Germinal center (tissue), 1 donor: Measurements from ENCODE around the gene SMAD3.
"Not testable (repeated sequence)": the region's sequence is repeated elsewhere in the genome, so short reads cannot be mapped to it uniquely, and the experiment has no call there.

Experiments
- DNase-seq: peaks from one replicate; pipeline ENCODE4 v3.0.0; 2012; ENCODE audit warnings: mixed read lengths, low spot score

The SMAD3 gene

DNA sequence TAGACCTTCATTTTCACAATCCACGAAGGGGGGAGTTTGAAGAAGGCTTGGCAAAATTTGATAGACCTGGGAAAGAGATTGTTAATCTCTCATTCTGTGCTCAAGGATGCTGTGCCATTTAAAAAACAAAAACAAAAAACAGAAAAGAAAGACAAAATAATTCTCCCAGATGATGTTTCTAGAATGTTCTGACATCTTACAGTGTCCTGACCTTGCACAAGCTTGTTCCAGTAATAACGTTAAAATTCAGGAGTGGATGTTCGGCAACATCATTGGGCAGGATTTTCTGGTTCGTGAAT lies 79.9 kb downstream of the SMAD3 start:
- no peak for DNase-seq

DNA sequence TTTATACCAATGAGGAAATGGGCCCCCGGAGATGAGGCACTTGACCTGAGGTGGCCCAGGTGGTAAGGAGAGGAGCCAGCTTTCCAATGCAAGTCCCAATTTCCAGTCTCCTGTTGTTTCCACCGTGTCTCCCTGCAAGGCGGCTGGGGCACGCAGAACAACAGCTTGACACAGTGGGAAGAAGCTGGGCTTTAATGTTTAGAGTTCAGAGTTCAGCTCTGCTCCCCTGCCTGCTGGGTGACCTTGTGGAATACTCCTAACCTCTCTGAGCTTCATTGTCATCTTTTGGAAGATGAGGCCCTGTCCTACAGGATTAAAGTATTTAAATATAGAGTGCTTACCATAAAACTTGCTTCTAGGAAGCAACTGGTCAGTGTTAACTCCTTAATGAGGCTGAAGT lies 80.3 kb downstream of the SMAD3 start:
- DNase-seq: no peak

DNA sequence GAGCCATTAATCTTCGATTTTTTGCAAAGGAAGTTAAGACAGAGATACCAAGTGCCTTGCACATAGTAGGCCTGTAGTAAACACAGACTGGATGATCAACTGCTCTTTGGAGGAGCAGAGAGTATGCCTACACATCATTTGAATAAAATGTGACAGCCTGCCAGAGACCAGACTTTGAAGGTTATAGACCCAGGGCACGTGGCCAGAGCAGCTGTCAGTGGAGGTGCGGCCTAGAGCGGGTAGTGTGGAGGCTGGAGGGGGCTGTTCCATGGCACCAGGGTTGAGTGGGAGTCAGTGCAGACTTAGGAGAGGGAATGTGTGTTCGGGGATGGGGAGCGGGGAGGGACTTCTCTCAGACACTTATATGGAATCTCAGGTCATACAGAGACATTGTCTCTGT lies 80.8 kb downstream of the SMAD3 start:
- no peak for DNase-seq

DNA sequence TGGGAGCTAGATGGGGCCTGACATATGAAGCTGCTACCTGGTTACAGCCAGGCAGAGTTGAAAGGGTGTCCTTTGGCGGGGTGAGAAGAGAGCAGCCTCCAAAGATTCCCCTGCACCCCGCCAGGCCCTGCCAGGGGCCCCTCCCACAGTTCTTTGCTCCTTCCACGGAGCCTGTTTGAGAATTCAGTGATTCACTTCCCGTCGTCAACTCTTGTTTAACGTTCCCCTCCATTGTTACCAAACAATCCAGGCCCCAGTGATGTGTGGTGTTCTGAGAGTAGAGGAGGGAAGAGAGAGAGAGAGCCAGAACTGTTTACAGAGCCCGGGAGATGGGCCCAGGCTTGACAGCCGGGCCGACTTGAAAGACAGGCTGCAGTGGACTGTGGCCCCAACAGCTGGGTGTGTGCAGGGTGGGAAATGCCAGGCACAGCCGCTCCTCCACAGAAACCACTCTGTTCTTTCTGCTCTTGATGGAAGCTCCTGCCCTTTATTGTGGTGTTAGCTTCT lies 81.5 kb downstream of the SMAD3 start:
- DNase-seq: no peak

DNA sequence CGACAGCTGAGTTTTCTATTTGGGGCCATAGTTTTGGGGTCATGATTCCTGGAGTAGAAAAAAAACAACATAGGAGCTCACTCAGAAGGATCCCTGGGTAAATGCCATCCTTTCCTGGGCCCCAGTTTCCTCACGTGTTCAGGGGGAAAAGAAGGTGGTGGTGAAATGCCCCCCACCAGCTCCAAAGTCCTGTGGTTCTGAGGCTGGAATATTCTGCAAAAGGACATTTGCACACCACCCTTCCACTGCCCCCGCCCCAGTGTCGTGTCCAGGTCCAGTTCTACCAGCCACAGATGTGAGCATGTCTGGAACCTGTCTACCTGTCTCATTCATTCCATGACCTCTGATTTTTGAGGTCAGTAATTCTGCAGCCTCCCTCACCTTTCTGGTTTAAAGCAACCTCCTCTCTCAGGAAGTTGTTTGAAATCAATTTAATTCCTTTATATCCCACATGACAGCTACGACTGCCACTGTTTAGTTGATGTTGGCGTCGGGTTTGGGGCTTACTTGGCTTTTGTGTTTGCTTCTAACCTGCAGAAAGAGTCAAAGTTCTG lies 82.1 kb downstream of the SMAD3 start:
- no peak for DNase-seq

DNA sequence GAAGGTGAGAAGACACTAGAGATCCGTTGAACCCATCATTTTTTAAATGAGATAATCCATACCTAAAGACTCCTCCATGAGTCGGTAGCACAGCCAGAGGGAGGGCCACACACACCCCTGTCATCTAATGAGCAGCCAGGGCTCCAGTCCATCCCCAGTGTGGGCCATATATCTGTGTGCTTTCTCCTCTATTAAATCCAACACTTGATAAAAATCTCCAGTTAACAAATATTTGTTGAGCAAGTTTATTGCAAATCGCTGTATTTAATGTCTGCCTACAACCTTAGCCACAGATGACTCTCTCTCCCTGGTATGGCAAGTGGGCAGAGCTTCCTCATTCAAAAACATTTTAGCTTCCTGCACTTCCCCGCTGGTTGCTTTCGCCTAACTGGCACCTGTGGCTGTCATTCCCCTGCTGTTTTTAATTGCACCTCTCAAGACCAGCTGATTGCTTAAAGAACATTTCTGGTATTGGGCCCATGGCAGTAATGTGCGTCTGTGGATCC lies 82.8 kb downstream of the SMAD3 start:
- DNase-seq: no peak

DNA sequence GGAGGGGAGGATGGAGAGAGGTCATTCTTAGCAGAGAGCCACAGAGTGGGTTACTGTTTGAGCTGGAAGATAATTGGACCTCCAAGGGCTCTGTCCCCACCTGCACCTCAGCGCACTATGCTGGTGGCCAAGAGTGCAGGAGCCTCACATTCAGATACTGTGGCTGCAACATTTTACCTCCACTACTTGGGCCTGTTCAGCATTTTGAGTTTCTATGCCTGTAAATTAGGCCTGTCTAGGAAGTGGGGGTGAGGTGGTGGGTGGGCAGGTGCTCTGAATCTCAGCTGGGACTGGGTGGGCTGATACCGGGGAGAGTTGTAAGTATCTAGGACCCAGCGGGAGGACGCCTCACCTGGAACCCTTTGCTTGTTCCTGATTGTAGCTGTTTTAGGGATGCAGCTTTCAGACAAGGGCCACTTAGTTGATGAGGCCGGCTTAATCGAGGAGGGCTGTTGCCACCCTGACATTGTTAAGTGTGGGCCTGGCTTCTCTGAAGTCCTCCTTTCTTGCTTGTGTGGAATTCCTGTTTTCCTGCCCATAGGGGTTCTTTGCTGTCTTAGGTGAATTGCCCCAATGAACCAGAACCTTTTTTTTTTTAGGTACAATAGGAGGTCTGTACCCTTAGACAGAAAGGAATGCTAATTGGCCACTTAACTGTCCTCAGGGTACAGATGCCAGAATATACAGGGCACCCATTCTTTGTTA lies 83.8 kb downstream of the SMAD3 start:
- no peak for DNase-seq

DNA sequence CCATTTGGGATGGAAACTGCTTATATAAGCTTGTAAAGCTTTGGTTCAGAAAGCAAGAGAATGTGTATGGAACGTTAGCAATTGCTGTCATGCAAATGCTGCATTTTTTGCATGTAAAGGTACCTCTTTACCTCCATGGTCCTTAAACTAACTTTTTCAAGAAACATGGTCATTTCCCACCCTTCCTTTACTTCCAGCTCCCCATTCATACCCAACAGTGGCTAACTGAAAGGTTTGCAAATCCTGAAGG lies 84.3 kb downstream of the SMAD3 start:
- DNase-seq: no peak

DNA sequence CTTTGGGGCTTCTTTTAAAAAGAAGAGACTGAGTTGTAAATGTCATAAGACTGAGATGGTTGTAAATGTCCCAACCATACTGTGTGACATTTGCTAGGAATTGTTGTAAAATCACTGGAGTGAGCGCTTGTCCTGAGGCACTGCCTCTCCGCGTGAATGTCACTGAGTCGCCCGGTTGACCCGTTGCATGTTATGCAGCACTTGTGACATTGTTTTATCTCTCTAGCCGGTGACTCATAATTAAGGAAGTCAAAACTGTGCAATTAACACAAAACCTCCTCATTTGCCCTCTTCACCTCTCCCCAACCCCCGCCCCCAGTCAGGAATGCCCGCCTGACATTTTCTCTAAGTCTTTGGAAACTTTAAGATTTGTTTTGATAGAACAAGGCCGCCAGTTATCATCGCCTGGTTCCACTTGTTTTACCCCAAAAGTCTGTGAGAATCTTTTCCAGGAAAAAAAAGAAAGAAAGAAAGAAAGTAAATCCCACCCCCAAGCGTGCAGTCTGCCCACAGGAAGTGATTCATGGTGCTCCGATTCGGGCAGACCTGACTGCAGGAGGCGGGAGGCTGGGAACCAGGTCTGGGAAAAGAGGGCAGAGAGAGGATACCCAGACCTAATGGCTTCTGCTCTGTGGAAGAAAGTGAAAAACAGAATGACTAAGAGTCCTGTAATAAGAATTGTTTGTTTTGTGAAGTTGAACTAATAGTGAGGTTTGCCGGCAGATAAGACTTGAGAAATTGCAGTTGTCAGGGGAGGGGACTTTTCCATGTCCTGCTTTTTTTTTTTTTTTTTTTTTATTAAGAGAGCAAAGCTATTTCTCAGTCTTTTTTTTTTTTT lies 84.8 kb downstream of the SMAD3 start:
- no peak for DNase-seq

DNA sequence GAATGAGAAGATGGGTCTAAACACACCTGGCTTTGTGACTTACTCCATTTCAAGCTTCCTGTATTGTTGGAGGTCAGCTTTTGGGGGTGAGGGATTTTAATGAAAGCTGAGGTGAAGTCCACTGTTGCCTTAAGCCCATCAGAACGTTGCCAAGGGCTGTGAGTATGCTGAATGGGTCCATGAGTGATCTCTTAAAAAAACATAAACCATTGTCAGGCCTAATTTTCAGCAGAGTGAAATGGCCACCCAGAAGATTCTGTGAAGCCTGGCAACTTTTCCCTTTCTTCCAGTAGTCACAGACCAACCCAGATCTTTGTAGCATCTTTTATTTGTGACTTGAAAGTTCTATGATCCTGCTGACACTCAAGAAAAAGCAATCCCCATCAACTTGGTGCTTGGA lies 87.0 kb downstream of the SMAD3 start:
- DNase-seq: no peak

DNA sequence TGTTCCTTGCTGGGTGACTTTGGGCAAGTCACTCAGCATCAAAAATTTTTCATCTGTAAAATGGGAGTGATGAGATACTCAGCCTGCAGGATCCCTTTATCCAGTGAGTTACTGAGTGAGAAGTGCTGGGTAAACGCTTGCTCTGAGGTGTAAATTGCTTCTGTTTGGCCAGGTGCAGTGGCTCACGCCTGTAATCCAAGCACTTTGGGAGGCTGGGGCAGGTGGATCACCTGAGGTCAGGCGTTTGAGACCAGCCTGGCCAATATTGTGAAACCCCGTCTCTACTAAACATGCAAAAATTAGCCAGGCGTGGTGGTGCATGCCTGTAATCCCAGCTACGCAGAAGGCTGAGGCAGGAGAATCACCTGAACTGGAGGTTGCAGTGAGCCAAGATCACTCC lies 87.6 kb downstream of the SMAD3 start:
- not testable (repeated sequence) for DNase-seq

DNA sequence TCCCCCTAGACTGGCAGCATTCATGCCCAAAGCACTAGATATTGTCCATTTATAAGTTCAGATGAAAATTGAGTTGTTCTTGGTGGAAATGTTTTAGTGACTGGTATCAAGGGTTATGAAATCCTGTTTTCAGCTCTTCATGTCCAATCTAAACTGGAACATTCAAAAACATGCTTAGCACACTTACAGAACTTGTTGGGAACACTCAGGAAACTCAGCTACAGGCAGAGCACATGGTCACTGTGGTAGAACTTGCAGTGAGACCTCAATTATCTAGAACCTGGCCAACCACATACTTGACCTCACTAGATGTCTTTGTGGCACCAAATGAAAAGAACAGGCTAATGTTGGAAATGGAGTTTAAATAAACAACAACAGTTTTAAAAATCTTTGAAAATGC lies 88.8 kb downstream of the SMAD3 start:
- no peak for DNase-seq

DNA sequence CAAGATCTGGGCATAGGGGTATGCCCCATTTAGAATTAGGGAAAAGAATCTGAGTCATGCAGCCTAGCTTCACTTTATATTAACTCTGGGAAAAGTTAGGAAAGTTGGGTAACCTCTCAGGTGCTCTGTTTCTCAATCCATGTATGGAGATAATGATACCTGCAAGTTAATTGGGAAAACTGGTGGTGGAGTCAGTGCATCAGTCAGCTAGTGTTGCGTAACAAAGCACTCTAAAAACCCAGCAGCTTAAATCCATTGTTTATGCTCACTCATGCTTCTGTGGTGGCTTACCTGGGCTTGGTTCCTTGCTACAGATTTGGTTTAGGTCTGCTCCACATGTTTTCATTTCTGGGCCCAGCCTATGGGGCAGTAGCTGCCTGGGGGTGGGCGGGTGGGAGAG lies 91.0 kb downstream of the SMAD3 start:
- no peak for DNase-seq

DNA sequence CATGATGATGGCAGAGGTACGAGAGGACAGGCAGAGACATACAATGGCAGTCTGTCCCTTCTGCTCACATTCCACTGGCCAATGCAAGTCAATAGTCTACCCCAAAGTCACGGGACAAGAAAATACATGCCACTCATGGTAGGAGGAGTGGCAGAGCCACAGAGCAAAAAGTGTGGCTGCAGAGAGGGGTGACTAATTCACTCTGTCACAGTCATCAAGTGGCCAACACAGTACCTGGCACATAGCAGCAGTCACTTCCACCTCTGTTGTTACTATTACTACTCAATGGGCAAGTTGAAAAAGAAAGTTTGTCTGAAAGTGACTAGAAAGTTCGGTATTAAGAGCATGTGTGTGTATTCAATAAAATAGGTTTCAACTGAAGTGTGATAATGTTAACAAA lies 91.4 kb downstream of the SMAD3 start:
- no peak for DNase-seq

DNA sequence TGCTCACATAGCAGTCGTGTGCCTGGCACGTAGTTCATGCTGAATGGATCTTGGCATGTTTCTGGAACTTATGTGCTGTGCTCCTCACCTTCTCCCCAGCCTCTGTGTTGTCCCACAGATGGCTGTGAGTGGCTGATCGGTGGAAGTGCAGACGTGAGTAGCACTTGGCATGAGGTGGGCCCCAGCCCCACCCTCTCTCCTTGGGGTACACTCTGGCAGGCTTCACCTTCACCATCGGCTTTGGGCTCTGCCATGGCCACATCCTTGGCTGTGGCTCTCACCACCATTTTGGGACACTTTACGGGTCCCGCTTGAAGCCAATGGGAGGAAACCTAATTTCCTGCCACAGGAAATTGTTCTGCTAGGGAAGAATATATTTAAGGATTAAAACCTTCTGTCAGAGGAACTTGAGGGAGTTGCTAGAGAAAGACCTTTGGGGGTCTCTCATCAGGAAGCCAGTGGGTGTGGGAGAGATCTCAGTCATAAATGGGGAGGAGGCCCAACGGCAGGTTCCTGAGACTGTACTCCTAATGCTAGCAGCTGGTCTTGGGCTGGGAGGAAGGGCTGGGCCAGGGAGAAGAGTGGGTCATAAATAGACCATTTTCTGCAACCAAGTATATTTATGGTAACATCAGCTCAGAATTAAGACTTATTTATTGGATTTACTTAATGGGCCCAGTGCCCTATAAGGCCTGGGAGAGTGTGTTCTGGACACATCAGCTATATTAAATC lies 92.3 kb downstream of the SMAD3 start:
- DNase-seq: no peak

DNA sequence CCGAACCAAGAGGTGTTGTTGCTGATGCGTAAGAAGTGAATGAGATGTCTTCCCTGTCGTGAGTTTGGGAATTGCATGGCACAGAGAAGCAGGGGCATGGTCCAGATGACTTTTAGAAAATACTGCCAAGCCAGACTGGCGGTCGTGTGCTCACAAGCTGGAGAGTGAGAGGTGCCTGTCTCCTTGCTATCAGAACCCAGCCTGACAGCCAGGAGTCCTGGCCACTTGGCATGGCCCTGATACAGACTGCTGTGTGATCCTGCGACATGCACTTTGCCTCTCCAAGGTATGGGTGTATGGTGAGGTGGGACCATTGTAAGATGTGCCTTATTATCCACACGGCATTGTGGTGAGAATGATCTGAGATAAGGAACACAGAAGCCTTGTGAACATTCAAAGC lies 93.0 kb downstream of the SMAD3 start:
- DNase-seq: no peak

DNA sequence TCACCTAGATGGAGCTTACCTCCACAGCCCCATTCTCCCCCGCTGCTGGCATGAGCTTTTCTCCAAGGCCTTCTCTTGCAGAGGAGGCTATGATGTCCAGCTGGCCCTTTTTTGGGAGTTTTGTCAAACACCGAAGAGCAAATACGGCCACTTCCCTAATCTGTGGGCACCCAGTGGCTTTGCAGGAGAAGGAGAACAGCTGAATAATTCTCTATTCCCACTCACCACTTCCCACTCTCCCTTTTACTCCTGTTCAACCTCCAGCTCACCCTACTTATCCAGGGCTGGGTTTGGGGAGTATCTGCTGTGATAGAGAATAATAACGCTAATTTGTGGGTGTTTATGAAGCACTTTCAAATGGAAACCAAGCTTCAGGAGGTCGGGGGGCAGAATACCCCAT lies 96.0 kb downstream of the SMAD3 start:
- no peak for DNase-seq

DNA sequence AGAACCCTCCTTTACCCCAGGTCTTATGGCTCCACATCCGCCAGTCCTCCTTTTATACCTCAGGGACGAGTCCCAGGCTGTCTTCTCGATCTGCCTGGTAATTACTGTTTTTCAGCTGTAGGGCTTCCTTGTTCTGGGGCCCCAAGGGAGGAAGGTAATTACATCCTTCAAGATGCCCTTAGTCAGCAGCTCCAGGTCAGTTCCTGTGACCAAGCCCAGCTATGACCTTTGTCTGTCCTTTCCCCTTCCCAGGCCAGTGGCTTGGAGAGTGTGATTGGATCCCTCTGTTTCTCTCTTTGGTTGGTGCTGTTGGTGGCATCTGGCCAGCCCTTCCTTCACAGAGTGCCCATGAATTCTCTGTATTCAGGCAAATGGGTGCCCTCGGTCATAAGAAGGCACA lies 96.5 kb downstream of the SMAD3 start:
- no peak for DNase-seq

DNA sequence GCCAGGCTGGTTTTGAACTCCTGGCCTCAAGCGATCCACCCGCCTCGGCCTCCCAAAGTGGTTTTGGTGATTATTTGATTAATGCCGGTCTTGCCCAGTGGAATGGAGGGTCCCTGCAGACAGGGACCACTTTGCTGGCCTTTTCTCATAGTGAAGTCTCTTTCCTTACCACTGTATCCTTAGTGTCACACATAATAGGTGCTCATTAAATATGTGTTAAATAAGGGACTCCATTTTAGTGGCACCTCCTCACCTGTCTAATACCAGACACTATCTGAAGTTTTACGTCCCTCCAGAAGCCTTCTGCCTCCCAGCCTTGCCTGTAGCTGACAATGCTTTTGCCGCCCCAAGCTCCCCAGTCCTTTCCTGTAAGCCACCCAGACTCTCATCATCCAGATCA lies 97.8 kb downstream of the SMAD3 start:
- no peak for DNase-seq

DNA sequence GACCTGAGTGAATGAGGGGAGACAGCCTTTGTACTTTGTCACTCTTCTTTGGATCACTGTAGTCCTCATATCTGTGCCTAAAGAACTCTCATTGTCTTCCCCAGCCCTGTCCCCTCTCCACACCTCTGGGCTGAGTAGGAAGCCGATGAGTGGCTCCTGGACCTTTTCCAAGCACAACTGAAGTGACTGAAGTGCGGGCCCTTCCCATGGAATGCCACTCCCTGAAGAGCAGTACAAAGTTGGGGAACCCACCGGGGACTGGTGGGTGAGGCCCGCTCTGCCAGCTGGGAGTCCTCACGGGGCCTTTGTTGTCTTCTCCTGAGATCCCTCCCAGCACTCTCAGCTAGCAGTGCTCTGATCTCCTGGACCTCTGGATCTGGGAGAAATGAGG lies 99.0 kb downstream of the SMAD3 start:
- DNase-seq: no peak

DNA sequence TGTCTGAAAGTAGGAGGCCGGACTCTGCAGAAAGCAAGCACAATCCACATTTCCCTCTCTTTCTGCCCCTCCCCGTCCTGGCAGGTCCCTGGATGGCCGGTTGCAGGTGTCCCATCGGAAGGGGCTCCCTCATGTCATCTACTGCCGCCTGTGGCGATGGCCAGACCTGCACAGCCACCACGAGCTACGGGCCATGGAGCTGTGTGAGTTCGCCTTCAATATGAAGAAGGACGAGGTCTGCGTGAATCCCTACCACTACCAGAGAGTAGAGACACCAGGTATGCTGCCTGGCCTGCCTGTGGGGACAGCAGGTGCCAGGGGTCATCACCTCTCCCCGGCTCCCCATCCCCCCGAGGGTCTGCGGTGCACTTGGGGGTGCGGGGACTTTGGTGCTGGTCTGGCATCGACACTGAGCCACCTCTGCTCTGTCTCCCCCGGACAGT lies 99.4 kb downstream of the SMAD3 start:
- DNase-seq: no peak
